Measurements from ENCODE around the gene DIS3L2. TPM values are rescaled to one million over a fixed set of nuclear protein-coding genes. Genes with fewer than 3 reads are reported as not detected.
"Not testable (repeated sequence)": the region's sequence is repeated elsewhere in the genome, so short reads cannot be mapped to it uniquely, and the experiment has no call there.

DIS3L2 gene
- total RNA-seq, 1 donor: 39.0 TPM

DNA sequence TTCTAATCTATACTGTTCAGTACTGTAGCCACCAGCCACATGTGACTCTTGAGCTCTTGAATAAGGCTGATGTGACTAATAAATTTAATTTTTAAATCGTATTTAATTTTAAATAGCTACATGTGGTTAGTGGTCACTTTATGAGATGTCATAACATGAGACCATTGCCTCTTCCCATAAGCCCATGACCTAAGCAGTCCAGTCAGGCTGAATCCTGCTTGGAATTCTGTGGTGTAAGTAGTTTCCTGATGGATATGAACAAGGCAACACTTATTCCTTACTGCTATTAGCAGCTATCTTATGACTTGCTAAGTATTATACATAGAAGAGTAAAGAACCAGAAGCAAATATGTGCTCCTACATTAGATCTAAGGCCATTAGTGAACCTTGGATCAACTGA, 150.0 kb downstream of the DIS3L2 start:
- DNase-seq (ENCODE audit: low read depth in 2 of 3, low spot score in 2 of 3): no peak

GRCh38 chr2:232113821-232114220, 152.3 kb downstream of the DIS3L2 start:
- no peak for DNase-seq (ENCODE audit: low read depth in 2 of 3, low spot score in 2 of 3)

DNA sequence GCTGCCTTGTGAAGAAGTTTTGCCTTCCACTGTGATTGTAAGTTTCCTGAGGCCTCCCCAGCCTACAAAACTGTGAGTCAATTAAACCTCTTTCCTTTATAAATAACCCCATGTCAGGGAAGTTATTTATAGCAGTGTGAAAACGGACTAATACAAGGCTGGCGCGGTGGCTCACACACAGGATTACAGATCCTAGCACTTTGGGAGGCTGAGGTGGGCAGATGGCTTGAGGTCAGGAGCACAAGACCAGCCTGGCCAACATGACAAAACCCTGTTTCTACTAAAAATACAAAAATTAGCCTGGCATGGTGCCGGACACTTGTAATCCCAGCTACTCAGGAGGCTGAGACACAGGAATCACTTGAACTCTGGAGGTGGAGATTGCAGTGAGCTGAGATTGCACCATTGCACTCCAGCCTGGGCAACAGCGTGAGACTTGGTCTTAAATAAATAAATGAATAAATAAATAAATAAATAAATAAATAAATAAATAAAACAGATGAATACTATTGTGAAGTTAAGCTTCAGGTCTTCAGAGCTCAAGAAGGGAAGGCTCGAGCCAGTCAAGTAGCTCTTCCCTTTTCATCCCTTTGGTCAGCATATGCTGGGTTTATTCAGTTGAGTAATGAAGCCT, 154.3 kb downstream of the DIS3L2 start:
- not testable (repeated sequence) for DNase-seq (ENCODE audit: low read depth in 2 of 3, low spot score in 2 of 3)

- no peak for DNase-seq (ENCODE audit: low read depth in 2 of 3, low spot score in 2 of 3)
Measured at GRCh38 chr2:232116852-232117251, 155.3 kb downstream of the DIS3L2 start.

DNA sequence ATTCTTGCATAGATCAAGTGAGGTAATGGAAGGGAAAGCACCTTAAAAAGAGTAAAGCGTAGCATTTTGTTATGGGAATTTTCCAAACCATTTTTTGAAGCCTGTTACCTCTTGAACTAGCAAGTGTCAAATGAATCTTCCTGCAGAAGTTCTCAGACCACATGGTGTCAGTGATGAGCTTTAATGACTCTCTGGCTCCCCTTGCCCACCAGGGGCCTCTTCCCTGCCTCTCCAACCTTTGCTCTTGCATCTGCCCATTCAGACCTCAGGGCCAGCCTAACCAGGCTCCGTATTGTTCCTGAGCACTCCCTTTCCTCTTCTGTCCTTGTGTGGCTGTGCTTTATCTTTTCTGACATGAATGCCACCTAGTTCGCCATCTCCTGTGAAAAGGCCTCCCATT, 155.9 kb downstream of the DIS3L2 start:
- peak in 1 of 3 donors; percentile 36 for DNase-seq (ENCODE audit: low read depth in 2 of 3, low spot score in 2 of 3)

DNA sequence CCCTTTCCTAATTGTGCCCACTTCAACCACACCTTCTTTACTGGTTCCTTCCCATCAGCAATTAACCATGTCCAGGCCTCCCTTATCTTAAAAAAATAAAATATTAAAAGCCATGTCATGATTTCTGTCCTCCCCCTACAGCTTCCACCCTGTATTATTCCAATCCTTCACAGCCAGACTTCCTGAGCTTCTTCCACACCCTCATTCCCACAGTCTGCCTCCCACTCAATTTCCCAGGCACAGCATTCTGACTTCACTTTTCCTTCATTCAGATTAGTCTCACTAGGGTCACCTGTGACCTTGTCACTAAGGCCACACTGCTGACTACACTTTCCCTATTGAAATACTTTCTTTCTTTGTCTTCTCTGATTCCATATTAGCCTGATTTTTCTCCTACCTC, 159.4 kb downstream of the DIS3L2 start:
- no peak for DNase-seq (ENCODE audit: low read depth in 2 of 3, low spot score in 2 of 3)

- DNase-seq (ENCODE audit: low read depth in 2 of 3, low spot score in 2 of 3): no peak
Measured at GRCh38 chr2:232124309-232124708, 162.8 kb downstream of the DIS3L2 start.

GRCh38 chr2:232126301-232127099, 165.0 kb downstream of the DIS3L2 start:
- DNase-seq (ENCODE audit: low read depth in 2 of 3, low spot score in 2 of 3): no peak

GRCh38 chr2:232129483-232129882, 168.0 kb downstream of the DIS3L2 start:
- no peak for DNase-seq (ENCODE audit: low read depth in 2 of 3, low spot score in 2 of 3)

DNA sequence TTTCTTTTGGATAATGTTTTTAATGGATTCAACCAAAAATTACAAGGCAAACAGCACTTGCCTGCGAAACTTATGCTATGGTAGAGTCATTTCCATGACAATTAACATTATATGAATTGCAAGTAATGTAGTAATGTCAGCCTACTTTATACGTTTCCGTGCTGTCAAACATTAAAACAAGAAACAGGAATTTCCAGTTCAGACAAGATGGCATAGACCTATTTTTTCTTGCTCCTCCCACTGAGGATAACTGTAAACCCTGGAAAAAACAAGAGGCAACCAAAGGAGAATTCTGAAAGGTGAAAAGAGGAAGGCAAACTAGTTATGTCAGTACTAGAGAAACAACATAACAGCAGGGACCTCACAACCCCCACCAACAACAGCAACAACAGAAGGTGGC, 170.7 kb downstream of the DIS3L2 start:
- DNase-seq (ENCODE audit: low read depth in 2 of 3, low spot score in 2 of 3): no peak

DNA sequence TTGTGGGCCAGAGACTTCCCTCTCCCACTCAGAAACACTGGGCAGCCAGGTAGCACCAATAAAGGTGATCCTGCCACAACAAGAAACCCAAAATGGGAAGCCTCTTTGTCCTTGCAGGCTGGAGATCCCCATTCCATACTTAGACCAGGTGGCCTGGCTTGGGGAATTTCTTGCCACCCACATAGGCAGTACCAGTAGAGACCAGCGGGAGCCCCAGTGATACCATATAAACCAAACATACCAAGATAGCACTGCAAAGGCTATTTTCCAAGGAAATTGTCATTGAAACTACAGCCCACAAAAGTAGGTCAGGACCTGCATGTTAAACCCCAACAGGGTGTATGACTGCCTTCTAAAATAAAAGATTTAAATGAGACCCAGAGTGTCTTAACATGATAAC, 171.6 kb downstream of the DIS3L2 start:
- DNase-seq (ENCODE audit: low read depth in 2 of 3, low spot score in 2 of 3): no peak

- no peak for DNase-seq (ENCODE audit: low read depth in 2 of 3, low spot score in 2 of 3)
Measured at GRCh38 chr2:232134939-232135338, 173.4 kb downstream of the DIS3L2 start.

GRCh38 chr2:232137356-232138147, 176.0 kb downstream of the DIS3L2 start:
- peak in 2 of 3 donors; percentile 26 to 75 for DNase-seq (ENCODE audit: low read depth in 2 of 3, low spot score in 2 of 3)

DNA sequence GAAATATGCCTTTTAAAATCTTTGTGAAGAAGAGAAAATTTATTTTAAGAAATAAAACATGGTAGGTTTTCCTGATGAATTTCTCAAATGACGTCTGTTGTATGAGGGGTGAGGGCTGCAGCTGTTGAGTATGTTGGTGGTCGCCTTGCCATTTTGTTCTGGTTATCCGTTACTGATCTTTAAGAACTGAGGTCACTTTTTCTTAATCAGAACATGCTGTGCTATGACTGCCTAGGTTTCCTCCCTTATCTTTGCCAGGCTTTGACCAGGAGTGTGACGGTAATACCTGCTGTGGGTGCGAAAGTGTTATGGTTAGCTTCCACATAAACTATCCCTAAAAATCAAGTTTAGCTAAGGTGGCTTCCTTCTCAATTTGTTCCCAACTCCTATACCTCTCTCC, 176.9 kb downstream of the DIS3L2 start:
- DNase-seq (ENCODE audit: low read depth in 2 of 3, low spot score in 2 of 3): no peak

GRCh38 chr2:232139171-232139594, 177.7 kb downstream of the DIS3L2 start:
- DNase-seq (ENCODE audit: low read depth in 2 of 3, low spot score in 2 of 3): peak in 1 of 3 donors; percentile 35

DNA sequence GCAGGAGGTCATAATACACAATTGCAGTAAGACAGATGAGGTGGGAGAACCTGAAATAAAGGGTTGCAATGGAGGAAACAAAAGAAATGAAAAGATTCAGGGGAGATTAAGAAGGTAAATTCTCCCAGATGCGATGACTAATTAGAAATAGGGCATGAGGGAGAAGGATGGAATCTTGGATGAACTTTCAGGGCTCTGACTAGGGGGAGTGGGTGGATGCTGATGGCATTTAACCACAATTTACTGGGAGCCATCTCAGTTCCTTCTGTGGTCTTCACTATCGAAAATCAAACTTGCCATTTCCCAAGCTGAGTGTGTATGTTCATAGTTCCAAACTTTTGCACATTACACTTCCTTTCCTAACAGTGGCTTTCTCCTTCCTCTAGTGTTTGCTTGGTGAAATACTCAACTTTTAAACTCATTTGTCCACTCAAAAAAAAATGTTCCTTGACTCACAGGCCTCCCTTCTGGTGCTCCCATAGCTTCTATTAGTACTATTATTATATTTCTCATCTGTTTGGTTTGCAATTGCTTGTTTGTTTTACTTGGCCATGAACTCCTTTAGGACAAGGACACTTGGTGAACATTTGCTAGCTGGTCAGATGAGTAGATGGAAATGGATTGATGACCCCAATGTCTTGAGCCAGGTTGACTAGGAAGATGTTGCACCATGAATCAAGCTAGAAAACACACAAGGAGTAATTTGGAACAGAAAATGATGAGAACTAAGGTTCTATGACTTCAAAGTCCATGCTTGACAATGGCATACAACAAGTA, 178.5 kb downstream of the DIS3L2 start:
- no peak for DNase-seq (ENCODE audit: low read depth in 2 of 3, low spot score in 2 of 3)

GRCh38 chr2:232141591-232141990, 180.1 kb downstream of the DIS3L2 start:
- no peak for DNase-seq (ENCODE audit: low read depth in 2 of 3, low spot score in 2 of 3)

GRCh38 chr2:232142049-232142448, 180.5 kb downstream of the DIS3L2 start:
- peak in 2 of 3 donors; percentile 41 to 56 for DNase-seq (ENCODE audit: low read depth in 2 of 3, low spot score in 2 of 3)

DNA sequence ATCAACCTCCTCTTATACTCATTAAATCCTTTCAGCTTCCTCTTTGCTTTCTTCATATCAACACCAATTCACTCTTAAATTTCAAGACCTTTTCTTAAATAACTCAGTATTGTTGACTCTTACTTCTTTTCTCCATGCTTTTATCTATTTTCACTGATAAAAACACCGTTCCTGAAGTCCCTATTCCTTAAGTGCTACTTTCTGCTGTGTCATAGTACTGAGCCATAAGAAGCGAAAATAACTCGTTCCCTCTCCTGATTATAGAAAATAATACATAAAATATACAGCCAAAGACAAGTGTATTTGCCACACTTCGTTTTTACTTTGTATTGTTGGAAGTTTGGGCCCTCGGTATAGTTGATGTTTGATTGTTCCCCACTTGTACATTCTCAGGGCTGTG, 181.0 kb downstream of the DIS3L2 start:
- no peak for DNase-seq (ENCODE audit: low read depth in 2 of 3, low spot score in 2 of 3)

DNA sequence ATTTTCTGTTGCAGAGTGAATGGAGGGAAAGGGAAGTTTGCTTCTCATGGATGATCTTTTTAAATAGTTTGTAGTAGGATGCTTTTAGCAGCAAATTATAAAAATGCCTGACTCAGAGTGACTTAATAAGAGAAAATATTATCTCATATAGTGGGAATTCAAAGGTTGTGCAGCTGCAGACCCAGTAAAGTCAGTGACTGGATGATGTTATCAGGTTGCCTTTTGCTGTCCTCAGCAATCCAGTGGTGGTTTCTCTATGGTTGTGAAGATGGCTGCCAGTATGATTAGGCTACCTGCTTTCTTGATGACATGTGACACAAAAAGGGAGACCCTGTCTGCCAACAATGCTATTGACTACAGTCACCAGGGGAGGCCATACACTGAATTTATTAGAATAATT, 184.8 kb downstream of the DIS3L2 start:
- no peak for DNase-seq (ENCODE audit: low read depth in 2 of 3, low spot score in 2 of 3)
